Heart left ventricle (tissue), 13 donors: Measurements from ENCODE around the gene EPHB6.

Experiments used
- POLR2A ChIP-seq, 2 donors: fragments of 450-650 bp; IDR thresholded peaks; one replicate each; pipeline ENCODE4 v1.6.1; 2017; ENCODE audit warnings: antibody characterized with exemption in 2 of 2, mild to moderate bottlenecking in 2 of 2, moderate library complexity in 2 of 2
- TF ChIP-seq, protein P1 (sequence below), 12 donors: fragments of 200-600 bp; sonication (generic) in 4 of 12; IDR thresholded peaks; one replicate each; pipeline versions ENCODE4 v1.5.0 to v1.8.0; 2018 to 2022; ENCODE audit warnings: antibody characterized with exemption in 12 of 12, mild to moderate bottlenecking in 5 of 12
- donor health status: ischemic (EF 13 %, LVEDD 7.1; RV severe dilation, severe dysfunction).
- donor health status: DM: no; HTN: yes; CAD: no.
- donor health status: DM: no; HTN: no; CAD: no.
- donor health status: ischemic (EF 25% LVEDD 6.9; RV normal size, moderate dysfunction).
- donor health status: ischemic (EF 25% LVEDD 5.7; RV mildly dilated, moderate dysfunction).
- donor health status: ischemic (EF 35%, LVEDD 5.7; RV mildly dilated, moderate dysfunction).
- donor health status: nonischemic (EF 11% LVEDD 7.7; RV severe dilation, severe dysfunction).
- donor health status: DM: yes; HTN: yes; CAD: no.
- donor health status: PGD.
- donor health status: ischemic (EF 29% LVEDD 5.4; RV normal size, mild dysfunction).
- donor health status: nonischemic (EF 23%, LVEDD 6.1; RV moderate dilation, normal function).

DNA sequence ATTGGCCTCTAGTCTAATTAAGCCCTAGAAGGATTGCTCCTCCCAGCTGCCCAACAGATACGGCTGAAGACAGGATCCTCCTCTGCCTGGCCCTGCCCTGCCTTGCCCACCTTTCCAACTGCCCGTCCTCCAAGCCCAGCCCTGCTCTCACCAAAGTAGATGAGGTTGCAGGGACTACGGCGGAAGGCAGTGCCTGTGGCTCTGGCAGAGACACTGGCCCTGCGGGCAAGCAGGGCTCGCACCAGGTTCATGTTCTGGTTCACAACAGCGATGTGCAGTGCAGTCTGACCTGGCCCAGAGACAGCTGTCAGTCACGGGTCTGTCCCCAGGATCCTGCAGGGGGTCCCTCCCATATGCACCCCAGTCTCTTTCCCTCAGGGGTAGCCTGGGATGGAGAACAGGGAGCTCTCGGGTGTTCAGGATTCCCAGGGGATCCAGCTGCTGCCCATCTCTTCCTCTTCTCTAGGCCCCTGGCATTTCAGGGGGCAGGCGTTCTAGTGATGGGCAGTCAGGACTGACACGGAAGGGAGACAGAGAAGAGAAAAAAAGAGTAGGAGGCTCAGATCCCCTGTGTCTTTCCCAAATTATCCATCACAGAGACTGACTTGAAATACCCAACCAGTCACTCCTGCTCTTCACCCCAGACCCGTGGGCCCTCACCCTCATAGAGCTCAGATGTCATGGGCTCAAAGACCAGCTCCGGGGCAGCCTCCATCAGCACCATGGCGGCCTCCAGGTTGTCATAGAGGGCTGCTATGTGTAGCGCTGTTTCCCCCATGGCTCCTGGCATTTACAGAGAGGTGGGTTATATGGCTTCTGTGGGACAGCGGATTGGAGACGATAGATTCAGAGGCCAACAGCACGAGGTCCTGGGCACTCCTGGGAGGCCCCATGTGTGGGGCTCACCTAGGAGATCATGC is 22.4 kb downstream of the EPHB6 start:
- no peak for TF ChIP-seq POLR2A (IDR thresholded peaks at IDR 0.05)
- TF ChIP-seq, protein P1, sequence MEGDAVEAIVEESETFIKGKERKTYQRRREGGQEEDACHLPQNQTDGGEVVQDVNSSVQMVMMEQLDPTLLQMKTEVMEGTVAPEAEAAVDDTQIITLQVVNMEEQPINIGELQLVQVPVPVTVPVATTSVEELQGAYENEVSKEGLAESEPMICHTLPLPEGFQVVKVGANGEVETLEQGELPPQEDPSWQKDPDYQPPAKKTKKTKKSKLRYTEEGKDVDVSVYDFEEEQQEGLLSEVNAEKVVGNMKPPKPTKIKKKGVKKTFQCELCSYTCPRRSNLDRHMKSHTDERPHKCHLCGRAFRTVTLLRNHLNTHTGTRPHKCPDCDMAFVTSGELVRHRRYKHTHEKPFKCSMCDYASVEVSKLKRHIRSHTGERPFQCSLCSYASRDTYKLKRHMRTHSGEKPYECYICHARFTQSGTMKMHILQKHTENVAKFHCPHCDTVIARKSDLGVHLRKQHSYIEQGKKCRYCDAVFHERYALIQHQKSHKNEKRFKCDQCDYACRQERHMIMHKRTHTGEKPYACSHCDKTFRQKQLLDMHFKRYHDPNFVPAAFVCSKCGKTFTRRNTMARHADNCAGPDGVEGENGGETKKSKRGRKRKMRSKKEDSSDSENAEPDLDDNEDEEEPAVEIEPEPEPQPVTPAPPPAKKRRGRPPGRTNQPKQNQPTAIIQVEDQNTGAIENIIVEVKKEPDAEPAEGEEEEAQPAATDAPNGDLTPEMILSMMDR (IDR thresholded peaks at IDR 0.05) = no peak
